Kidney capillary endothelial cell (primary cell): ENCODE data around the gene USP30.
A peak's percentile ranks its signal among the peaks of the same experiment; 100 is the strongest.
"Not testable (repeated sequence)": the region's sequence is repeated elsewhere in the genome, so short reads cannot be mapped to it uniquely, and the experiment has no call there.

Experiments used
- DNase-seq: peaks from one replicate; pipeline ENCODE4 v3.0.0-alpha.2; 2018; ENCODE audit warnings: low spot score

The USP30 gene

GRCh38 chr12:109052414-109053323, at the start of gene USP30:
Gene USP30, plus strand, starts transcription at chr12:109052576. Its CDS starts 103 bp downstream, at chr12:109052679.
- DNase-seq: peak; percentile 75

- DNase-seq: no peak
These were observed 48.4 kb upstream of the USP30 start for GRCh38 chr12:109004017-109004416.

GRCh38 chr12:109009766-109010165, 42.6 kb upstream of the USP30 start:
- DNase-seq: no peak

GRCh38 chr12:109010259-109010658, 42.1 kb upstream of the USP30 start:
- no peak for DNase-seq

- no peak for DNase-seq
These were observed 37.2 kb upstream of the USP30 start for GRCh38 chr12:109014984-109015765.

- DNase-seq: no peak
These were observed 36.4 kb upstream of the USP30 start for GRCh38 chr12:109016016-109016415.

GRCh38 chr12:109016978-109017377, 35.4 kb upstream of the USP30 start:
- DNase-seq: no peak

GRCh38 chr12:109018296-109018695, 34.1 kb upstream of the USP30 start:
- no peak for DNase-seq

GRCh38 chr12:109020146-109020795, 32.1 kb upstream of the USP30 start:
- DNase-seq: no peak

- peak; percentile 77 for DNase-seq
These were observed 31.5 kb upstream of the USP30 start, which contains the start of gene SVOP for GRCh38 chr12:109020796-109021380. Gene SVOP, minus strand, starts transcription at chr12:109021068. Its CDS starts 200 bp downstream, at chr12:109020868.

- no peak for DNase-seq
These were observed 24.6 kb upstream of the USP30 start for GRCh38 chr12:109027767-109028166.

- not testable (repeated sequence) for DNase-seq
These were observed 23.8 kb upstream of the USP30 start for GRCh38 chr12:109028624-109029023.

GRCh38 chr12:109029411-109029810, 23.0 kb upstream of the USP30 start:
- no peak for DNase-seq

- no peak for DNase-seq
These were observed 18.9 kb upstream of the USP30 start for GRCh38 chr12:109033239-109034196.

- DNase-seq: no peak
These were observed 15.4 kb upstream of the USP30 start for GRCh38 chr12:109036975-109037374.

GRCh38 chr12:109044241-109044640, 8.1 kb upstream of the USP30 start:
- no peak for DNase-seq

GRCh38 chr12:109047081-109047805, 5.1 kb upstream of the USP30 start:
- no peak for DNase-seq

GRCh38 chr12:109048706-109049105, 3.7 kb upstream of the USP30 start:
- not testable (repeated sequence) for DNase-seq

- not testable (repeated sequence) for DNase-seq
These were observed 2.6 kb upstream of the USP30 start for GRCh38 chr12:109049794-109050193.

- DNase-seq: peak; percentile 3
These were observed 321 bp upstream of the USP30 start for GRCh38 chr12:109052097-109052413.
